Activated naive CD8-positive, alpha-beta T cell (primary cell): Measurements from ENCODE around the gene DRAXIN.

Source experiments
- H3K27ac Mint-ChIP-seq: one replicate; pipeline ENCODE4 v1.8.0; 2021; ENCODE audit warnings: mixed read lengths
- H3K27me3 Mint-ChIP-seq: one replicate; pipeline ENCODE4 v1.8.0; 2021; ENCODE audit warnings: mixed read lengths
- H3K36me3 Mint-ChIP-seq: one replicate; pipeline ENCODE4 v1.8.0; 2021; ENCODE audit warnings: mixed read lengths
- H3K4me1 Mint-ChIP-seq: one replicate; pipeline ENCODE4 v1.8.0; 2021; ENCODE audit warnings: low read depth, mixed read lengths
- H3K4me3 Mint-ChIP-seq: one replicate; pipeline ENCODE4 v1.8.0; 2021; ENCODE audit warnings: mild to moderate bottlenecking, mixed read lengths
- H3K9me3 Mint-ChIP-seq: one replicate; pipeline ENCODE4 v1.8.0; 2021; ENCODE audit warnings: low read depth, mixed read lengths

The DRAXIN gene

GRCh38 chr1:11759791-11760190 is 68.3 kb downstream of the DRAXIN start:
- Mint-ChIP-seq H3K4me3 (no peak overlapping the region), H3K9me3 (no peaks in the 10 kb centered on the region), H3K36me3 (no peaks in the 10 kb centered on the region), H3K27me3 (peaks cover 4% of the 10 kb centered on the region), H3K4me1 (no peaks in the 10 kb centered on the region), H3K27ac (no peak overlapping the region)

- Mint-ChIP-seq H3K4me1 (no peaks in the 10 kb centered on the region), H3K27me3 (peaks cover 4% of the 10 kb centered on the region), H3K36me3 (no peaks in the 10 kb centered on the region), H3K9me3 (no peaks in the 10 kb centered on the region), H3K4me3 (no peak overlapping the region), H3K27ac (no peak overlapping the region)
Observed at GRCh38 chr1:11761285-11761684, 69.8 kb downstream of the DRAXIN start.

GRCh38 chr1:11761988-11762406 is 70.5 kb downstream of the DRAXIN start, which contains the start of gene C1orf167:
C1orf167 (plus strand) TSS chr1:11762193; CDS start chr1:11764401, 2,208 bp downstream.
- H3K27ac Mint-ChIP-seq, result no peak within 1 kb of the TSS
- H3K4me3 Mint-ChIP-seq, result peak within 1 kb of the TSS; percentile 35
- H3K9me3 Mint-ChIP-seq, result no peaks in the 10 kb centered on the region
- no peaks in the 10 kb centered on the region for H3K4me1 Mint-ChIP-seq
- no peaks in the 10 kb centered on the region for H3K36me3 Mint-ChIP-seq
- H3K27me3 Mint-ChIP-seq, result peaks cover 4% of the 10 kb centered on the region

- no peak overlapping the region for H3K27ac Mint-ChIP-seq
- no peaks in the 10 kb centered on the region for H3K36me3 Mint-ChIP-seq
- H3K4me1 Mint-ChIP-seq, result no peaks in the 10 kb centered on the region
- H3K9me3 Mint-ChIP-seq, result no peaks in the 10 kb centered on the region
- no peak overlapping the region for H3K4me3 Mint-ChIP-seq
- peaks cover 2% of the 10 kb centered on the region for H3K27me3 Mint-ChIP-seq
Observed at GRCh38 chr1:11764115-11764514, 72.6 kb downstream of the DRAXIN start.

- no peaks in the 10 kb centered on the region for H3K4me1 Mint-ChIP-seq
- peaks cover 2% of the 10 kb centered on the region for H3K27me3 Mint-ChIP-seq
- H3K4me3 Mint-ChIP-seq, result no peak overlapping the region
- no peaks in the 10 kb centered on the region for H3K9me3 Mint-ChIP-seq
- H3K27ac Mint-ChIP-seq, result no peak overlapping the region
- no peaks in the 10 kb centered on the region for H3K36me3 Mint-ChIP-seq
Observed at GRCh38 chr1:11764519-11764918, 73.0 kb downstream of the DRAXIN start.

- H3K36me3 Mint-ChIP-seq, result no peaks in the 10 kb centered on the region
- no peak overlapping the region for H3K4me3 Mint-ChIP-seq
- H3K27ac Mint-ChIP-seq, result no peak overlapping the region
- no peaks in the 10 kb centered on the region for H3K4me1 Mint-ChIP-seq
- no peaks in the 10 kb centered on the region for H3K9me3 Mint-ChIP-seq
- H3K27me3 Mint-ChIP-seq, result peaks cover 2% of the 10 kb centered on the region
Observed at GRCh38 chr1:11765661-11766428, 74.3 kb downstream of the DRAXIN start.

- no peaks in the 10 kb centered on the region for H3K4me1 Mint-ChIP-seq
- H3K27ac Mint-ChIP-seq, result no peak overlapping the region
- no peak overlapping the region for H3K4me3 Mint-ChIP-seq
- H3K27me3 Mint-ChIP-seq, result peaks cover 2% of the 10 kb centered on the region
- H3K36me3 Mint-ChIP-seq, result no peaks in the 10 kb centered on the region
- no peaks in the 10 kb centered on the region for H3K9me3 Mint-ChIP-seq
Observed at GRCh38 chr1:11766429-11766776, 74.9 kb downstream of the DRAXIN start.

- Mint-ChIP-seq H3K27me3 (no peaks in the 10 kb centered on the region), H3K27ac (no peak overlapping the region), H3K4me3 (no peak overlapping the region), H3K4me1 (no peaks in the 10 kb centered on the region), H3K9me3 (no peaks in the 10 kb centered on the region), H3K36me3 (no peaks in the 10 kb centered on the region)
Observed at GRCh38 chr1:11767922-11768704, 76.6 kb downstream of the DRAXIN start.

- Mint-ChIP-seq H3K9me3 (no peaks in the 10 kb centered on the region), H3K27me3 (no peaks in the 10 kb centered on the region), H3K36me3 (no peaks in the 10 kb centered on the region), H3K4me1 (no peaks in the 10 kb centered on the region), H3K4me3 (no peak overlapping the region), H3K27ac (no peak overlapping the region)
Observed at GRCh38 chr1:11768821-11769220, 77.3 kb downstream of the DRAXIN start.

GRCh38 chr1:11769274-11769673 is 77.8 kb downstream of the DRAXIN start:
- Mint-ChIP-seq H3K27ac (no peak overlapping the region), H3K36me3 (no peaks in the 10 kb centered on the region), H3K4me3 (no peak overlapping the region), H3K27me3 (no peaks in the 10 kb centered on the region), H3K9me3 (no peaks in the 10 kb centered on the region), H3K4me1 (no peaks in the 10 kb centered on the region)

- Mint-ChIP-seq H3K27ac (no peak overlapping the region), H3K4me1 (no peaks in the 10 kb centered on the region)
Observed at GRCh38 chr1:11770011-11770410, 78.5 kb downstream of the DRAXIN start.

GRCh38 chr1:11771481-11772043 is 80.1 kb downstream of the DRAXIN start:
- Mint-ChIP-seq H3K36me3 (no peaks in the 10 kb centered on the region), H3K4me3 (no peak overlapping the region), H3K27ac (no peak overlapping the region), H3K4me1 (no peaks in the 10 kb centered on the region), H3K9me3 (no peaks in the 10 kb centered on the region), H3K27me3 (no peaks in the 10 kb centered on the region)

More at GRCh38 chr1:11770011-11770410, 78.5 kb downstream of the DRAXIN start:
- Mint-ChIP-seq H3K27me3 (no peaks in the 10 kb centered on the region), H3K4me3 (no peak overlapping the region), H3K36me3 (no peaks in the 10 kb centered on the region), H3K9me3 (no peaks in the 10 kb centered on the region)

- H3K27ac Mint-ChIP-seq, result no peak overlapping the region
- no peak overlapping the region for H3K4me3 Mint-ChIP-seq
- H3K9me3 Mint-ChIP-seq, result no peaks in the 10 kb centered on the region
- H3K36me3 Mint-ChIP-seq, result no peaks in the 10 kb centered on the region
- no peaks in the 10 kb centered on the region for H3K27me3 Mint-ChIP-seq
- H3K4me1 Mint-ChIP-seq, result no peaks in the 10 kb centered on the region
Observed at GRCh38 chr1:11772458-11772857, 80.9 kb downstream of the DRAXIN start.

GRCh38 chr1:11774753-11775152 is 83.2 kb downstream of the DRAXIN start:
- Mint-ChIP-seq H3K27ac (no peak overlapping the region), H3K4me1 (no peaks in the 10 kb centered on the region), H3K9me3 (no peaks in the 10 kb centered on the region), H3K27me3 (no peaks in the 10 kb centered on the region), H3K36me3 (no peaks in the 10 kb centered on the region), H3K4me3 (no peak overlapping the region)
